Liver (tissue), 9 donors: ENCODE measurements around the gene GLB1L2. TPM values are rescaled to one million over a fixed set of nuclear protein-coding genes. Genes with fewer than 3 reads are reported as not detected.
"Not testable (repeated sequence)": the region's sequence is repeated elsewhere in the genome, so short reads cannot be mapped to it uniquely, and the experiment has no call there.

Experiments used
- DNase-seq: peaks from one replicate; pipeline ENCODE4 v3.0.0-alpha.2; 2017; ENCODE audit warnings: low spot score
- H3K27ac ChIP-seq, 2 donors: one replicate each; pipeline ENCODE4 v1.7.0; 2013; ENCODE audit warnings: inconsistent platforms in 2 of 2, low read length in 2 of 2, control low read depth in 1 of 2, low read depth in 1 of 2, mild to moderate bottlenecking in 1 of 2
- H3K27me3 ChIP-seq, 4 donors: one replicate each; pipeline versions ENCODE4 v1.6.1 to v1.7.0; 2013; ENCODE audit warnings: low read length in 3 of 4, inconsistent platforms in 1 of 4, mild to moderate bottlenecking in 1 of 4, moderate library complexity in 1 of 4; ENCODE audit not compliant: control insufficient read depth in 4 of 4, insufficient read depth in 4 of 4
- H3K36me3 ChIP-seq, 4 donors: one replicate each; pipeline versions ENCODE4 v1.6.1 to v1.7.0; 2013; ENCODE audit warnings: low read length in 3 of 4, mild to moderate bottlenecking in 3 of 4, low read depth in 1 of 4, moderate library complexity in 1 of 4; ENCODE audit not compliant: control insufficient read depth in 4 of 4, insufficient read depth in 3 of 4
- H3K4me1 ChIP-seq, 4 donors: one replicate each; pipeline versions ENCODE4 v1.6.1 to v1.7.0; 2013; ENCODE audit warnings: low read length in 3 of 4, mild to moderate bottlenecking in 3 of 4, moderate library complexity in 1 of 4; ENCODE audit not compliant: control insufficient read depth in 4 of 4, insufficient read depth in 4 of 4
- H3K4me3 ChIP-seq, 3 donors: one replicate each; pipeline versions ENCODE4 v1.6.1 to v1.7.0; 2013; ENCODE audit warnings: low read length in 3 of 3, control low read depth in 1 of 3, low read depth in 1 of 3, mild to moderate bottlenecking in 1 of 3
- H3K9ac ChIP-seq, 2 donors: one replicate each; pipeline ENCODE4 v1.7.0; 2013; ENCODE audit warnings: low read length in 2 of 2, mild to moderate bottlenecking in 2 of 2, moderate library complexity in 2 of 2, control low read depth in 1 of 2, low read depth in 1 of 2
- H3K9me3 ChIP-seq, 4 donors: one replicate each; pipeline versions ENCODE4 v1.6.1 to v1.7.0; 2013; ENCODE audit warnings: low read length in 3 of 4; ENCODE audit not compliant: control insufficient read depth in 4 of 4
- EGR1 ChIP-seq, 2 donors: IDR thresholded peaks; 2 replicates each; pipeline ENCODE4 v1.6.1; 2016 to 2018; ENCODE audit warnings: antibody characterized with exemption in 2 of 2, low read depth in 2 of 2
- FOXA1 ChIP-seq: IDR thresholded peaks from 2 replicates; pipeline ENCODE4 v1.6.1; 2016; ENCODE audit warnings: antibody characterized with exemption
- FOXA2 ChIP-seq: IDR thresholded peaks from 2 replicates; pipeline ENCODE4 v1.6.1; 2016; ENCODE audit warnings: antibody characterized with exemption
- GABPA ChIP-seq, 2 donors: IDR thresholded peaks in 1 of 2; conservative IDR thresholded peaks in 1 of 2; 2 replicates each; pipeline ENCODE4 v1.6.1; 2016; ENCODE audit warnings: antibody characterized with exemption in 2 of 2, mild to moderate bottlenecking in 1 of 2, moderate library complexity in 1 of 2
- SP1 ChIP-seq: IDR thresholded peaks from 2 replicates; pipeline ENCODE4 v1.6.1; 2018; ENCODE audit warnings: antibody characterized with exemption, mild to moderate bottlenecking
- TAF1 ChIP-seq: conservative IDR thresholded peaks from 2 replicates; pipeline ENCODE4 v1.6.1; 2016; ENCODE audit warnings: antibody characterized with exemption, mild to moderate bottlenecking
- WGBS: extraction: QIAGEN DNeasy Blood & Tissue Kit; methylation state at CpG from one replicate; pipeline ENCODE4 v1.1.7; 2013; 5-methylcytosine and 5-hydroxymethylcytosine counted together
- polyA plus RNA-seq, 2 donors: library from polyadenylated mRNA; stranded (reverse) in 1 of 2; unstranded in 1 of 2; fragments of 200-250 nt in 1 of 2; fragments of >200 nt in 1 of 2; fragmentation: Nextera tagmentation in 1 of 2; extraction: Ambion mirVana in 1 of 2; gene quantifications; one replicate each; pipeline versions ENCODE4 v1.2.1 to v1.2.3, GENCODE V29; 2013 to 2015
- total RNA-seq, 2 donors: library from RNA; depleted of rRNA; stranded (reverse); fragments of >200 nt; gene quantifications; one replicate each; pipeline ENCODE4 v1.2.3, GENCODE V29; 2014
- TF ChIP-seq, protein P1 (sequence below): fragments of 150-350 bp; IDR thresholded peaks from 2 replicates; pipeline ENCODE4 v1.5.1; 2017; ENCODE audit warnings: improper control_type of control experiment, low read depth, low read length; ENCODE audit not compliant: missing input control
- TF ChIP-seq, protein P2 (sequence below): IDR thresholded peaks from 2 replicates; pipeline ENCODE4 v1.6.1; 2016; ENCODE audit warnings: antibody characterized with exemption
- TF ChIP-seq, protein P3 (sequence below): IDR thresholded peaks from 2 replicates; pipeline ENCODE4 v1.6.1; 2016; ENCODE audit warnings: antibody characterized with exemption
- TF ChIP-seq, protein P4 (sequence below): IDR thresholded peaks from 2 replicates; pipeline ENCODE4 v1.6.1; 2016; ENCODE audit warnings: antibody characterized with exemption, mild to moderate bottlenecking
- TF ChIP-seq, protein P5 (sequence below): IDR thresholded peaks from 2 replicates; pipeline ENCODE4 v1.6.1; 2016; ENCODE audit warnings: antibody characterized with exemption
- donor health status: healthy.
- donor health status: healthy.
- donor health status: healthy.
- donor health status: healthy.
- donor health status: healthy.

Gene GLB1L2
- total and polyA plus RNA-seq, 4 donors, result 0.23 to 0.50 (median 0.42) TPM

DNA sequence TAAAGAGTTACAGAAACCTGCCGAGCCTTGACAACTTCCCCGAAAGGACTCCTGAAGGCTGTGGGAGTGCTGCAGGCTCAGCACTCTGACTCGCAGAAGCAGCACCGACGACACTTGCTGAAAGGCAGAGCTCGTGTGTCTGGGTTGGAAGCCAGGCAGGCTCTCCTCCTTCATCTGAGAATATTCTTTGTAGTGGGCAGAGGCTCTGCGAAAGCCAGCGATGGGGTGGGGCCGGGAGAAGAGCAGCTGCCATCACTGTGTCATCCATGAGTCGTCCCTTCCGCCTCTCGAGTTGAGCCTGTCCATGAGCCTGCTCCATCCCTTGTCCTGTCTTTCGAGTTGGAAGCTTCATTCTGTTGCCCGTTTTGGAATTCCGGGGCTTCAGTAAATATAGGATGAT, 11.9 kb downstream of the GLB1L2 start:
- no peaks in the 10 kb centered on the region for H3K4me1 ChIP-seq
- no peak for DNase-seq
- 85% methylated on average over 15 of the region's 15 CpGs for WGBS

DNA sequence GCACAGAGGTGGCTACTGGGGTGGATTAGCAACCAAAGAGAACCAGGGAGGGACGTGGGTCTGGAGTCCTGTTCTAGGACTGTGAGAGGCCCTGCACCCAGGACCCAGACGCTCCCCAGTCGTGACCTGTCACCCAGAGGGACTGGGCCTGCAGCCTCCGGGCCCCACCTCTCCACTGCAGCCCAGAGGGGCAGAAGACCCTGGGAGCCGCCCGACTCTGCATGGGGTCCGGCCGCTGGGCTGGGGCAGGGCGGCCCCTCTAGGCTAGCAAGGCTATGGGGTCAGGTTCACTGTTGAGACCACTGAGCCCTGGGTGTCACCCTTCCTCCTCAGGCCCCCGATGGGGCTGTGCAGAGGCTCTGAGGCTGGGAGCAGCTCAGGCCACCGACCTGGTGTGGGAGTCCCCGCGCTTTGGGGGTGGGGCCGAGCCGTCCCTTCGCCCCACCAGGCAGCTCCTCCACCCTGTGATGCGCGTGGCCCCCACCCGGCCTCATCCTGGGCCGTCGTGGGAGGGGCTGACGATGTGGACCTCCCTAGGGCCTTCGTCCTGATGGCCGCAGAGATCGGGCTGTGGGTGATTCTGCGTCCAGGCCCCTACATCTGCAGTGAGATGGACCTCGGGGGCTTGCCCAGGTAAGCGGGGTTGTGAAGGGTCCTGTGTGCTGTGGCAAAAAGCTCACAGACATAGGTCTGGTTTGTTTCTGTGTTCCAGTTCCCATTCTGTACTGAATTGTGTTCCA, 12.9 kb downstream of the GLB1L2 start:
- H3K27ac ChIP-seq, H3K27me3 ChIP-seq, H3K9me3 ChIP-seq, H3K4me1 ChIP-seq, H3K9ac ChIP-seq, H3K4me3 ChIP-seq, H3K36me3 ChIP-seq: not testable (repeated sequence)
- 87% methylated on average over 27 of the region's 28 CpGs for WGBS
- peak; percentile 14 for DNase-seq

More for the DNA sequence above, 11.9 kb downstream of the GLB1L2 start:
- no peaks in the 10 kb centered on the region for H3K9me3 ChIP-seq
- H3K9ac ChIP-seq, result no peak overlapping the region
- no peak overlapping the region for H3K4me3 ChIP-seq
- H3K27me3 ChIP-seq, result no peaks in the 10 kb centered on the region
- H3K27ac ChIP-seq, result no peak overlapping the region
- TF ChIP-seq FOXA2 (no peak), TAF1 (no peak), SP1 (no peak), FOXA1 (no peak), GABPA (IDR thresholded peaks at IDR 0.05 in 1 of 2, conservative IDR thresholded peaks at IDR 0.05 in 1 of 2) (no peak), EGR1 (IDR thresholded peaks at IDR 0.05; ENCODE audit: low read depth in 2 of 2) (no peak)
- TF ChIP-seq, protein P1, sequence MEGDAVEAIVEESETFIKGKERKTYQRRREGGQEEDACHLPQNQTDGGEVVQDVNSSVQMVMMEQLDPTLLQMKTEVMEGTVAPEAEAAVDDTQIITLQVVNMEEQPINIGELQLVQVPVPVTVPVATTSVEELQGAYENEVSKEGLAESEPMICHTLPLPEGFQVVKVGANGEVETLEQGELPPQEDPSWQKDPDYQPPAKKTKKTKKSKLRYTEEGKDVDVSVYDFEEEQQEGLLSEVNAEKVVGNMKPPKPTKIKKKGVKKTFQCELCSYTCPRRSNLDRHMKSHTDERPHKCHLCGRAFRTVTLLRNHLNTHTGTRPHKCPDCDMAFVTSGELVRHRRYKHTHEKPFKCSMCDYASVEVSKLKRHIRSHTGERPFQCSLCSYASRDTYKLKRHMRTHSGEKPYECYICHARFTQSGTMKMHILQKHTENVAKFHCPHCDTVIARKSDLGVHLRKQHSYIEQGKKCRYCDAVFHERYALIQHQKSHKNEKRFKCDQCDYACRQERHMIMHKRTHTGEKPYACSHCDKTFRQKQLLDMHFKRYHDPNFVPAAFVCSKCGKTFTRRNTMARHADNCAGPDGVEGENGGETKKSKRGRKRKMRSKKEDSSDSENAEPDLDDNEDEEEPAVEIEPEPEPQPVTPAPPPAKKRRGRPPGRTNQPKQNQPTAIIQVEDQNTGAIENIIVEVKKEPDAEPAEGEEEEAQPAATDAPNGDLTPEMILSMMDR, result no peak
- TF ChIP-seq, protein P2, sequence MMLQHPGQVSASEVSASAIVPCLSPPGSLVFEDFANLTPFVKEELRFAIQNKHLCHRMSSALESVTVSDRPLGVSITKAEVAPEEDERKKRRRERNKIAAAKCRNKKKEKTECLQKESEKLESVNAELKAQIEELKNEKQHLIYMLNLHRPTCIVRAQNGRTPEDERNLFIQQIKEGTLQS, result no peak
- TF ChIP-seq, protein P3, sequence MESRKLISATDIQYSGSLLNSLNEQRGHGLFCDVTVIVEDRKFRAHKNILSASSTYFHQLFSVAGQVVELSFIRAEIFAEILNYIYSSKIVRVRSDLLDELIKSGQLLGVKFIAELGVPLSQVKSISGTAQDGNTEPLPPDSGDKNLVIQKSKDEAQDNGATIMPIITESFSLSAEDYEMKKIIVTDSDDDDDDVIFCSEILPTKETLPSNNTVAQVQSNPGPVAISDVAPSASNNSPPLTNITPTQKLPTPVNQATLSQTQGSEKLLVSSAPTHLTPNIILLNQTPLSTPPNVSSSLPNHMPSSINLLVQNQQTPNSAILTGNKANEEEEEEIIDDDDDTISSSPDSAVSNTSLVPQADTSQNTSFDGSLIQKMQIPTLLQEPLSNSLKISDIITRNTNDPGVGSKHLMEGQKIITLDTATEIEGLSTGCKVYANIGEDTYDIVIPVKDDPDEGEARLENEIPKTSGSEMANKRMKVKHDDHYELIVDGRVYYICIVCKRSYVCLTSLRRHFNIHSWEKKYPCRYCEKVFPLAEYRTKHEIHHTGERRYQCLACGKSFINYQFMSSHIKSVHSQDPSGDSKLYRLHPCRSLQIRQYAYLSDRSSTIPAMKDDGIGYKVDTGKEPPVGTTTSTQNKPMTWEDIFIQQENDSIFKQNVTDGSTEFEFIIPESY, result no peak
- TF ChIP-seq, protein P4, sequence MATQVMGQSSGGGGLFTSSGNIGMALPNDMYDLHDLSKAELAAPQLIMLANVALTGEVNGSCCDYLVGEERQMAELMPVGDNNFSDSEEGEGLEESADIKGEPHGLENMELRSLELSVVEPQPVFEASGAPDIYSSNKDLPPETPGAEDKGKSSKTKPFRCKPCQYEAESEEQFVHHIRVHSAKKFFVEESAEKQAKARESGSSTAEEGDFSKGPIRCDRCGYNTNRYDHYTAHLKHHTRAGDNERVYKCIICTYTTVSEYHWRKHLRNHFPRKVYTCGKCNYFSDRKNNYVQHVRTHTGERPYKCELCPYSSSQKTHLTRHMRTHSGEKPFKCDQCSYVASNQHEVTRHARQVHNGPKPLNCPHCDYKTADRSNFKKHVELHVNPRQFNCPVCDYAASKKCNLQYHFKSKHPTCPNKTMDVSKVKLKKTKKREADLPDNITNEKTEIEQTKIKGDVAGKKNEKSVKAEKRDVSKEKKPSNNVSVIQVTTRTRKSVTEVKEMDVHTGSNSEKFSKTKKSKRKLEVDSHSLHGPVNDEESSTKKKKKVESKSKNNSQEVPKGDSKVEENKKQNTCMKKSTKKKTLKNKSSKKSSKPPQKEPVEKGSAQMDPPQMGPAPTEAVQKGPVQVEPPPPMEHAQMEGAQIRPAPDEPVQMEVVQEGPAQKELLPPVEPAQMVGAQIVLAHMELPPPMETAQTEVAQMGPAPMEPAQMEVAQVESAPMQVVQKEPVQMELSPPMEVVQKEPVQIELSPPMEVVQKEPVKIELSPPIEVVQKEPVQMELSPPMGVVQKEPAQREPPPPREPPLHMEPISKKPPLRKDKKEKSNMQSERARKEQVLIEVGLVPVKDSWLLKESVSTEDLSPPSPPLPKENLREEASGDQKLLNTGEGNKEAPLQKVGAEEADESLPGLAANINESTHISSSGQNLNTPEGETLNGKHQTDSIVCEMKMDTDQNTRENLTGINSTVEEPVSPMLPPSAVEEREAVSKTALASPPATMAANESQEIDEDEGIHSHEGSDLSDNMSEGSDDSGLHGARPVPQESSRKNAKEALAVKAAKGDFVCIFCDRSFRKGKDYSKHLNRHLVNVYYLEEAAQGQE, result no peak
- TF ChIP-seq, protein P5, sequence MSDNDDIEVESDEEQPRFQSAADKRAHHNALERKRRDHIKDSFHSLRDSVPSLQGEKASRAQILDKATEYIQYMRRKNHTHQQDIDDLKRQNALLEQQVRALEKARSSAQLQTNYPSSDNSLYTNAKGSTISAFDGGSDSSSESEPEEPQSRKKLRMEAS, result no peak
- H3K36me3 ChIP-seq, result no peaks in the 10 kb centered on the region
